ENCODE data around the gene FBLN5.
"Not testable (repeated sequence)": the region's sequence is repeated elsewhere in the genome, so short reads cannot be mapped to it uniquely, and the experiment has no call there.

FBLN5 gene

DNA sequence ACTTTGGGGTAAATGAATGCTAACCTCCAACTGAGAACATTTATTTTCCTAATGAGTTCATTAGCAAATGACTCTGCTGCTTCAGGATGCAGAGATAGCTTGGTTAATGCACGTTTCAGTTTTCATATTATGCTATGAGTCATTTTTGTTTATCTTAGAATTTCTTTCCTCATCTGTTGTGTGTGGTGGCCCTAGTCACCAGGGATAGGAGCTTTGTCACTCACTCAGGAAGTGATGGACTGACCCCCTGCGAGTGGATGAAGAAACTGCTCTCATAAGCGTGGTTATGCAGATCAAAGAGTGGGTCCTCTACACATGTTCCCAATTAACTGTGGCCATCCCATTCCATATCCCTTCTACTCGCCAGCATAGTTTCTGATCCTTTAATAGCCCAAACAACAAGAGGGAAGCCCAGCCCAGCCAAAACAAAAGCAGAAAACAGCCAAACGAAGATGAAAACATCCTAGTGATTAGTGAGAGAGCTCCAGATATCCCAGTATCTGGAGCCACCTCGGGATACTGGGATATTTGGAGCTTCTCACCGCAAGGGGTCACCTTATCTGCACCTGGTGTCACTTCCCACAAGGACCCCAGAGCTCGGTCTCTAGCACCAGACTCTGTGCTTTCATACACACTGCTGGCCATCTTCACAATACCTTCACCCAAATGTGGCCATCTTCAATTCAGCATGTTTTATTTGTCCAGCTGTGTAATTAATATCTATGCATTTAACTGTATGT, 88.8 kb downstream of the FBLN5 start:
- no peak for DNase-seq

DNA sequence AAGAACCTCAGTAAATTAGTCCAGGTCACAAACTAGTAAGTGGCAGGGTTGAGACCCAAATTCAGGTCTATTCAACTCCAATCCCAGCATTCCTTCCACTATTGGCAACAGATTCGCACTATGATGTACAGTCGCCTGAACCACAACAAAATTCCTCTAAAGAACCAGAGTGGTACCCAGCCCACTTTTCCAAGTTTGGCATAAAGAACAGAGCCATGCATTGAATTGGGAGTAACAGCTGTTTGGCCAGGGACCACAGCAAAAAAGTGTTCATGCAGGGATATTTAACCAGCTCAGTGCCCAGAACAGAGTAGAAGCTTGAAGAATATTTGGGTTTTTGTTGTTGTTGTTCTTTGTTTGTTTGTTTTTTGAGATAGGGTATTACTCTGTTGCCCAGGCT, 89.9 kb downstream of the FBLN5 start:
- no peak for DNase-seq

- DNase-seq, result no peak
These were observed 93.1 kb downstream of the FBLN5 start for GRCh38 chr14:91854327-91854934.

- DNase-seq, result no peak
These were observed 95.9 kb downstream of the FBLN5 start for GRCh38 chr14:91851563-91851962.

GRCh38 chr14:91848504-91849001, 98.9 kb downstream of the FBLN5 start:
- no peak for DNase-seq

DNA sequence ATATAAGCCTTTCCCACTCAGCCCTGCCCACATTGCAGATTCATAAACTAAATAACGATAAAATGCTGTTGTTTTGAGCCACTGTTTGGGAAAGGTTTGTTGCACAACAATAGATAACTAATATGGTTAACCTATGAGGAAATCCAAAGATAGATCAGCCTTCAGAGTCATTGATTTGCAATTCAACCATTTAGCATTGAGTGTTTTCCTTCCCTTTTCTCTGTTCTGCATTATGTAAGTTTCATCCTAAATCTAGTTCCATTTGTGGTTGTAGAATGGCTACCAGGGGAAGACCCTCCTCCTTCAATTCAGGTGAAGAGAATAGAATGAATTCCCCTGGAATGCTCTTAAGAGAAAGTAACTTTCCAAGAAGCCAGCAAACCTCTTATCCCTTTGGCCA, 99.8 kb downstream of the FBLN5 start:
- no peak for DNase-seq

- no peak for DNase-seq
These were observed 101.8 kb downstream of the FBLN5 start for GRCh38 chr14:91845652-91846051.

DNA sequence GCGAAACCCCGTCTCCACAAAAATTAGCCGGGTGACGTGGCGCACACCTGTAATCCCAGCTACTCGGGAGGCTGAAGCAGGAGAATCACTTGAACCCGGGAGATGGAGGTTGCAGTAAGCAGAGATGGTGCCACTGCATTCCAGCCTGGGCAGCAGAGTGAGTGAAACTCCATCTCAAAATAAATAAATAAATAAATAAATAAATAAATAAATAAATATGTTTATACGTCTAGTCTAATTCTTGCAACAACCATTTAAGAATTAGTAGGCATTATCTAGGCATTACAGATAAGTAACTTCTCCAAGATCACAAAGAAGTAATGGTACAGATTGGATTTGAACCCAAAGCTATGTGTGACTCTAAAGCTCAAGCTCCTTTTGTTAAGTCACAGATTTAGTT, 102.4 kb downstream of the FBLN5 start:
- not testable (repeated sequence) for DNase-seq

DNA sequence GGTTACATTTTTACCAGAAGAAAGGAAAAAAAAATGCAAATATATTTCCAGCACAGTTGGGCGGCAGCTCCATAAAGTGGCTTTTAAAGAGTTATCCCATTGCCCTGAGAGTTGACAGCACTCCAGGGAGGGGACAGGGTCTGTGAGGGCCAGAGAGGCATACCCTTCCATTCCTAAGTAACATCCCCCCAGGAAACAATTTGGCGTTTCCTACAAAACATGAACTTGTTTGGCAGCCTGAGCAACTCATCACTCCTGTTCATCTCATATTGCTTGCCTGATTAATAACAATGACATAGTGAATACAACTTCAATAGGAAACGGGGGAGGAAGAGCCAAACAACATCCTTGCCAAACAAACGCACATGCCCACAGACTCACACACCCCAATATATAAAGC, 103.5 kb downstream of the FBLN5 start:
- DNase-seq, result no peak

- no peak for DNase-seq
These were observed 104.1 kb downstream of the FBLN5 start for GRCh38 chr14:91843437-91843836.

DNA sequence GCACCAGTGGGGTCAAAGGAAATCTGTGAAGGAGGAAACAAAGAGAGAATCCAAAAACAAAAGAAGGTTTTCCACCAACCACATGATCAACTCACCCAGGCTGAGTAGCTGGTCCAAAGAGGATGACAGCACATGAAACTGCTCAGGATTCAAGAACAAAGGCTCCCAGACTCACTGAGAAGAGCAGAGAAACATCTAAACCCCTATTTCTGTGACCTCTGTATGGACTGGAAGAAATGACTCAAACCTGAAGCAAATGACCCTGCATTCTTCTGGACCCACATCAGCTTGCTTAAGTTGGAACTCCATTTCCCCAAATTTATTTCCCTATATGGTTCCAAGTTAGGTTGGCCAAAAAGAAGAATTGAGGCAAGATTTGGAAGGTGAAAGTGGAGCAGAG, 106.4 kb downstream of the FBLN5 start:
- no peak for DNase-seq

DNA sequence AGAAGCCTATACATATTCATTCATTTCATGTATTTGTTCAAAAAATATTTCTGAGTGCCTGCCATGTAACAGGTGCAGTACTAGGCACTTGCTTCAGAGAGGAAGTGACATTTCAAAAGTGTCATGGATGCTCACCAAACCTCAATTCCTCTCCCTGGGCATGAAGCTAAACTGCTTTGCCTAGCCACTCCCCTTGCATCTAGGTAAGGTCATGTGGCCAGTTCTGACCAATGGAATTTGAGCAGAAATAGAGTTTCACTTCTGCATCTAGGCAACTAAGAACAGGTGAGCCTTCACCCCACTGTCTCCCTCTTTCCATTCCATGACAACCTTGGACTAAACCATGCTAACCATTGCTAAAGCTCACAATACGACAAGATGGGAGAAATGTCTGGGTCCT, 107.7 kb downstream of the FBLN5 start:
- DNase-seq, result no peak

DNA sequence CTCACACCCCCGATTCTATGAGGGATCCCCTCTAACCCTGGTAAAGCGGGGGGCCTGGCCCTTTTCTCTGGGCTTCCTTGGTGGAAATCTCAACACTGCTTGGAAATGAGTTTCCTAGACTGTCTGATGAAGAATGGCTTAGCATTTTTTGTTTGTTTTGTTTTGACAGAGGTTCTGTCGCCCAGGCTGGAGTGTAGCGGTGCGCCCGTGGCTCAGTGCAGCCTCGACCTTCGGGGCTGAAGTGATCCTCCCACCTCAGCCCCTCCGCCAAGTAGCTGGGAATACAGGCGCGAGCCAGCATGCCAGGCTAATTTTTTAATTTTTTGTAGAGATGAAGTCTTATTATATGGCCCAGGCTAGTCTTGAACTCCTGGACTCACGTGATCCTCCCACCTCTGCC, 110.4 kb downstream of the FBLN5 start:
- no peak for DNase-seq

GRCh38 chr14:91835920-91836843, 111.3 kb downstream of the FBLN5 start:
- DNase-seq, result peak; percentile 66 to 91 (median 80)

DNA sequence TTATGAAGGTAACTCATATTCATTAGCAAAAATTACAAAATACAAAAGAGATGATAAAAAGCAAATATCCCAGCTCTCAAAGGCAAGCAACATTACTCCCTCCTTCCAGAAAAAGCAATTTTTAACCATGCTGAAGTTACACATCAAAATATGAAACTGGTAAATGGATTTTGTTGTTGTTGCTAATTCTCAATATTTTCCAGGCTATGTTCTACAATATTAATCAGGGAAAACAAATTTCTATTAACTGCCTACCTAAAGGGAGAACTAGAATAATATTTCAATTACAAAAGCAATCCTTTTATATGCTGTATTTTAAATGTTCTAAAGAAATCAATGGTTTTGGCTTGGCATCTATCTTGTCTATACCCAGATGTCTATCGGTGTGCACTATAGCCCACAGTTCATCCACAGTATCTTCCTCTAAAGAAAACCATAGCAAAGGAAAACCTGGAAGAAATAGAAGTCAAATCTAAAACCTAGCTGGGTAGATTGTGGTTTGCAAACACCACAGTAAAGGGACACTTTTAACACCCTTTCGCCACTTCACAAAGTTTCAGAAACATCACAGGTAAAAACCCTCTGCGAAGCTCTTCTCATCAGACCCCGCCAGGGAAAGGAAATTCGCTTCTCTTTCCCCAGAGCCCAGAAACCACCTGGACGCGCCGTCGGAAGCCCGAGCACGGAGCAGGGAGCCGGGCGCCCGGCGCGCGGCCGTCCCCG, 112.1 kb downstream of the FBLN5 start:
- DNase-seq, result peak in 1 of 4 experiments; percentile 29

GRCh38 chr14:91834571-91834970, 112.9 kb downstream of the FBLN5 start:
- no peak for DNase-seq

DNA sequence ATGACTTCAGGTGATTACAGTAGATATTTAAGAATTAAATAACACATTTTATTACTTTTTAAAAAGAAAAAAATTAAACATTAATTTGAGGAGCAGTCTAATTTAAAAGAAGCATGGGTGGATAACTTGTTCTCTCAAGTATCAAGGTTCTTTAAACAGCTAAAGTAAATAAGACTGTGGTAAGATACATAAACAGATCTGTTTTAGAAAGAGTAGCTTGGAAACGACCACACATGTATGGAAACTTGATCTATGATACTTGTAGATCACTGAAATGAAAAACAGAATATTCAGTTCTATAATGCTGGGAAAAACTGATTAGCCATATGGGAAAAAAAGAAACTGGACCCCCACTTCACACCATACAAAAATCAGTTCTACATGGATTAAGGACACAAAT, 116.2 kb downstream of the FBLN5 start:
- DNase-seq, result no peak

GRCh38 chr14:91830777-91831176, 116.7 kb downstream of the FBLN5 start:
- DNase-seq, result no peak

DNA sequence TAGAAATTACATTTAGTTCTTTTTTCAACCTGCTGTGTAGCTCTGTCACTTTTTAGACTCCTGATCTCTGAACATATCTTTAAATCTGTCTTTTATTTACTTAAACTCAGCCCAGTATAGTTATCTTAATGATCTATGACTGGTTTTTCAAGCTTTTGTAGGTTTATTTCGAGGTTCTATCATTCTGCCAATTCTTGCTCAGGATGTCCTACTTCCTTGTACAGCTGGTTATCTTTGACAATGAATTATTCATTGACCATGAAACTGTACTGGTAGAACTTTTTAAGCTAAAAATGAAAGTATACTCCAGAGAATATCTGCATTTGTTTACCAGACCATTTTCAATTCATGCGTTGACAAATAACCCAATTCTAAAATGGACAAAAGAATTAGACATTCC, 118.0 kb downstream of the FBLN5 start:
- no peak for DNase-seq

DNA sequence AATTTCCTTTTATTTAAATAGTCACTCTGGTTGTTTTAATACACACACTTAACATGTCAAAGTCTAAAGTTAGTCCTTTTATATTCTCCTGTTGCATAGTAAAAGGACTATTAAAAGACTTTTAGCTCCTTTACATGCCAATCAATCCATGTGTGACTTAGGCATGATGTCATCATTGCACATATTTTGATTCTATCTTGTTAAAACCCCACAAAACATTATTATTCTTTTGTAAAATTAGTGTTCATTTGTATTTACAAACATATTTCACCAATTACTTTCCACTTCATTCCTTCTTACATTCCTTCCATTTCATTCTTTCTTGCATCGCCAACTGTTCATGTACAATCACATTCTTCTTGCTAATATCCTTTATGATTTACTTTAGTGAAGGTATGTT, 119.7 kb downstream of the FBLN5 start:
- DNase-seq, result no peak

All from activated naive CD4-positive, alpha-beta T cell (primary cell).